CD4-positive, alpha-beta T cell treated with Interleukin-1 beta for 1 hour (primary cell): ENCODE results near the gene VKORC1.

Experiments
- DNase-seq, 2 donors: peaks; one replicate each; pipeline ENCODE4 v3.0.0-alpha.2; 2020 to 2022

VKORC1 gene

GRCh38 chr16:31129568-31130335, 35.2 kb upstream of the VKORC1 start:
- DNase-seq, result no peak

DNA sequence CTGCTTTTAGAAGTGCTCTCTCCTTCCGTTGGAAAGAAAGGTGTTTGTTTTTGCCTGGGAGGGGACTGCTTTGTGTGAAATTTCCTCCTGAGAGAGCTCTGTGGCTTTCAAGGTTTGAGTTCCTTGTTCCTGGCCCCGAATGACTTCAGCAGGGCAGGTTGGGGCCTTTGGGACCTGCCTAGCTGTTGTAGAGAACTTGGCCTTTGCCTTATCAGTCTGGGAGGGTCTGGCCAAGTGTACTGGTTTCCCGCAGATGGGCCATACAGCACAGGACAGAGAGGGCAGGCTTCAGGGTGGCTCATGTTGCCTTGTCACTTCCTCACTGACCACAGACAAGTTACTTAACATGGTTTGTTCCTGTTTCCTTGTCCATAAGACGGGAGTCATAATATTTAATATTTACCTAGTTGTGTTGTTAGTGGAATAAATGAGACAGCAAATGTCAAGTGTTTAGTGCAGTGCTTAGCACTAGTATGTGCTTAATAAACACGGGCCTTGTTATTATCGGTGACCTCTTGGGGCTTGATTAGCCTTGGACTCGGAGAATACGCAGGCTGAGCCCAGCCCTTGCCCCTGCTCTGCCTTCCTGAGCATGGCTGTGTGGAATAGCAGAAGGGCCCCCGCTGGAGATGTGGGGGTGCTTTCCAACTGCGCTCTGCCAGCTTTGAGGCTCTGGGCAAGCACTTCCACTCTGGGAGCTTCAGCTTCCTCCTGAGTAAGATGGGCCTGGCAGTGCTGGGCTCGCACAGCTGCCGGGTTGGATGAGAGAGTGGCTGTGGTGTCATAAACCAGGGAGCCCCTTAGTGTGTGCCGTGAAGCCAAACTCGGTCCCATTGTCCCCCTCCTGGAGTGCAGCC, 34.3 kb upstream of the VKORC1 start:
- DNase-seq, result peak; percentile 31 to 80

DNA sequence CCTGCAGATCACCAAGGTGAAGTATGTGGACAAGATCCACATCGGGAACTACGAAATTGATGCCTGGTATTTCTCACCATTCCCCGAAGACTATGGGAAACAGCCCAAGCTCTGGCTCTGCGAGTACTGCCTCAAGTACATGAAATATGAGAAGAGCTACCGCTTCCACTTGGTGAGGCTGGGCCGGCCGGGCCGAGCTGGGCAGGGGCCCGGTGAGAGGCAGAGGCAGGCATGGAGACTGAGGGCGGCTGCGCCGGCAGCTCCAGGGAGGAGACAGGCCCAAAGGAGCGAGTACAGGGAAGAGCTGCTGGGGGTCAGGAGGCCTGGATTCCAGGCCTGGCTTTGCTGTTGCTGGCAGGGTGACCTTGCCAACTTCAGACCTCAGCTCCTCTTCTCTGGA, 32.6 kb upstream of the VKORC1 start:
- DNase-seq, result no peak

DNA sequence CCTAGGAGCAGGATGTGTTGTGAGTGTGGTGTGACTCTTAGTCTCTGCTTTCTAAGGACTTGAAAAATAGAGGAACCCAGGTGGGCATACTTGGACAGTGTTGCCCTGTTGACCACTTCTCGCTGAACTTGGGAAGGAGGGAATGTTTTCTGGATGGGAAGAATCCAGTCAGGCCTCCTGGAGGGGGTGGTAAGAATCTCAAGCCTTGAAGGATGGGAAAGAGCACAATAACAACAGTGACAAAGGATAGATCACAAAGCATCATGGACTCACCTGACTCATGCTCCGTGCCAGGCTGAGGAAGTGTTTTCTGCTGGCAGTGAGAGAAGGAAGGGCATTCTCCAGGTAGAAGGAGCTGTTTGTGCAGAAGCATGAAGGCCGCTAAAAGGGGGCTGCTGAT, 31.2 kb upstream of the VKORC1 start:
- no peak for DNase-seq

DNA sequence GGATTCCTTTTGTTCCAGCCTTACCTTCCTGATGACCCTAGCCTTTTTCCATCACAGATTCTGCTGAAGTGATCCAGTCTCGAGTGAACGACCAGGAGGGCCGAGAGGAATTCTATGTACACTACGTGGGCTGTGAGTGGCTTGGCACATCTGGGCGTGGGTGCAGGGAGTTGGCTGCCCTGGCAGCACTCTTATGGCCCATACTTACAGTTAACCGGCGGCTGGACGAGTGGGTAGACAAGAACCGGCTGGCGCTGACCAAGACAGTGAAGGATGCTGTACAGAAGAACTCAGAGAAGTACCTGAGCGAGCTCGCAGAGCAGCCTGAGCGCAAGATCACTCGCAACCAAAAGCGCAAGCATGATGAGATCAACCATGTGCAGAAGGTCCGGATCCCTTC, 25.5 kb upstream of the VKORC1 start:
- DNase-seq, result no peak

DNA sequence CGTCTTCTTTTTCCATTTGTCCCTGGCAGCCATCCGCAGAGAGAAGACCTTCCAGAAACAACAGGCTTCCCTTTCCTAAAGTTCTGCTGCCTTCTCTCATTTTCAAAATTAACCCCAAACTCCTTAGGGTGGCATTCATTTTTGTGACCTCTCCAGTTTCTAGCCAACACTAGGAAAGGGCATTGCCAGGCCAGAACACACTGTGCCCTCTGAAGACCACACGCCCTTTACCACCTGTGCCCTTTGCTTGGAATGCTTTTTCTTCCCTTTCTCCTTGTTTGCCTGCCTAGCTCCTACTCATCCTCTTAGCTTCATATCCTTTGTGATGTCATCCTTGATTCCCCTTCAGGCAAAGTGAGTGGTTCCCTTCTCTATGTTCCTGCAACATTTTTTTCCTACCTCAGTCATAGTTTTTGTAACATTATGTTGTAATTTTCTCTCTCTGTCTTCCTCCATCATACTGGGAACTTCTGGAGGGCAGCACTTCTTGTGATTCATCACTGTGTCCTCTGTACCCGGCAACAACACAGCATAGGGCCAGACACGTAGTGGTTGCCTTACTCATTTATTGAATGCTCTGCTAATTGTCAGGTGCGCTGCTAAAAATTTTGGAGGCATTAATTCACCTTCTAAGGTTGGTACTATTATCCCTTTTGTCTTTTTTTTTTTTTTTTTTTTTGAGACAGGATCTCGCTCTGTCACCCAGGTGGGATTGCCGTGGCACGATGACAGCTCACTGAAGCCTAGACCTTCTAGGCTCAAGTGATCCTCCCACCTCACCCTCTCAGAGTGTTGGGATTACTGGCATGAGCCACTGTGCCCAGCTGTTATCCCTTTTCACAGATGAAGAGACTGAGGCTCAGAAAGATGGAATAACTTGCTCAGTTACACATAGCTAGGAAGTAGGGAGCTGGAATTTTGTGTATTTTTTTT, 23.9 kb upstream of the VKORC1 start:
- peak in 1 of 2 donors; percentile 45 for DNase-seq

GRCh38 chr16:31117384-31118222, 23.0 kb upstream of the VKORC1 start, which contains the start of gene KAT8:
KAT8 (plus strand) TSS chr16:31117664; CDS start chr16:31117682, 18 bp downstream.
- peak; percentile 97 to 98 for DNase-seq

- DNase-seq, result no peak
Observed at GRCh38 chr16:31114468-31114867, 19.9 kb upstream of the VKORC1 start.

- DNase-seq, result peak in 1 of 2 donors; percentile 46
Observed at GRCh38 chr16:31113121-31114120, 18.8 kb upstream of the VKORC1 start.

DNA sequence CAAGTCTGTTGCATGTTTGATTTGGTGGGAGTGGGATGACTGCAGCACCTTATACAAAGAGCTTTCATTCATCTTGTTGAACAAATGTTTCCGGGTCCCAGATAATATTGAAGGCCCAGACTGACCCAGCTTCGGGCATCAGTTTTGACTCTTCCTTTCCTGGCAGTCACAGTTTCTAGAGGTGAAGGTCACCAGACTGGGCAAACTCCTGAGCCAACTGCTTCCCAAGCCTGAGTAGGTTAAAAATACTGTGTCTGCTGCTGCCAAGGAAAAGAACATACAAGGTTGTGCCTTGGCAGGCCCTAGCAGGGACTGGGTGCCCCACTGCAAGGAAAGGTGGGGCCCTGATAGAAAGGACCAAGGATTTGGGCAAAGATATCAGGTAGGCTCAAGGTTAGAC, 18.1 kb upstream of the VKORC1 start:
- no peak for DNase-seq

- DNase-seq, result no peak
Observed at GRCh38 chr16:31111881-31112466, 17.4 kb upstream of the VKORC1 start.

DNA sequence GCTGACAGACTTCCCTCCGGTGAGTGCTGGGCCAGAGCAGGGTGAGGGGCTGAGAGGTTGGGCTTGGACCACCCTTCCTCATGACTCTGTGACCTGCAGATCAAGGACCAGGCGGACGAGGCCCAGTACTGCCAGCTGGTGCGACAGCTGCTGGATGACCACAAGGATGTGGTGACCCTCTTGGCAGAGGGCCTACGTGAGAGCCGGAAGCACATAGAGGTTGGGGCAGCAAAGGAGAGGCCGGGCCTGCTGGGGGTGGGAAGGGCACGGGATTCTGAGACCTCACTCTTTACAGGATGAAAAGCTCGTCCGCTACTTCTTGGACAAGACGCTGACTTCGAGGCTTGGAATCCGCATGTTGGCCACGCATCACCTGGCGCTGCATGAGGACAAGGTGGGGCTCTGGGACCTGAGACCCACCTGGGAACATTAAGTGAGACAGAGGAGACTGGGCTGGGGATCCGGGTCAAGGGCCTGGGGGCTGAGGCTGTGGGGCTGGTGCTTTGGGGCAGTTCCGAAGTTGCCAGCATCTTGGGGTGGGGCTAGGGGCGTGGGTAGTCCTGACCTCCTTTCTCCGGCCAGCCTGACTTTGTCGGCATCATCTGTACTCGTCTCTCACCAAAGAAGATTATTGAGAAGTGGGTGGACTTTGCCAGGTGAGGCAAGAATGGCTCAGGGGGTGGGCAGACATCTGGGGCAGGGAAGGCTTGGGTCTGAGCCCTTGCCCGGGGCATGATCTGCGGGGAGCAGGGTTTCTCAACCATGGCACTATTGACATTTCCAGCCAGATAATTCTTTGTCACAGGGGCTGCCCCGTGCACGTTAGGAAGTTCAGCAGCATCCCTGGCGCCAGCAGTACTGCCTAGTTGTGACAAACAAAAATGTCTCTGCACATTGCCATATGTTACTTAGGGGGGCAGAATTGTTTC, 15.8 kb upstream of the VKORC1 start:
- DNase-seq, result no peak

- no peak for DNase-seq
Observed at GRCh38 chr16:31109622-31110021, 15.0 kb upstream of the VKORC1 start.

- DNase-seq, result no peak
Observed at GRCh38 chr16:31108794-31109558, 14.4 kb upstream of the VKORC1 start.

DNA sequence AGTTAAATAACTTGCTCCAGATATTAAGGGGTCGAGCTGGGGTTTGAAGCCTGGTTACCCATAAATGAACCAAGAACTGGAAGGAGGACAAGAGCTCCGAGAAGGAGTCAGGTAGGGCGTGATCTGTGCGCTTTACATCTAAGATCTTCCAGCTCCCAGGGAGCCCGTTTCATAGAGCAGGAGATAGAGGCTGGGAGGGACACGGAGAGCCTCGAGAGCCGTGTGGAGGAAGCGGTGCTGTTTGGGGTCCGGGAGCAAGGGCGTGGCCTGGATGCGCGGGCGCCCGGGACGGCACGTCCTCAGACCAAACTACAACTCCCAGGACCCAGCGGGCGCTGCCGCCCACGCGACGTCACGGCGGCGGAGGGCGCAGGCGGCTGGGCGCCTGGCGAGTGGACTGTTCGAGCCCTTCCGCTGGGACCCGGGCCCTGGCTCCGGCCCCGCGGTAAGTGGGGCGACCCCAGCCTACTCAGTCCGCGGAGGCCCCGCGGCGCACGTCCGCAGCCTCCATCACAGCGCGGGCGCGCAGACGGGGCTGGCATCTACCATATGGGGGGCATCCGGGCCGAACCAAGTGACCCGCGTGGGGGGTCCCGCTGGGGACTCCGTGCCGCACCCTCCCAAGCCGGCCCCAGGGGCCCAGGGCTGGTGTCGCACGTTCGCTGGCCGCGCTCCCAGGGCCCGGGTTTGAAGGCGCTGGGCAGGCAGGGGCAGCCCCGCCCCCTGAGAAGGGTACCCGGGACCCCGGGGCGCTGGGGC, 13.6 kb upstream of the VKORC1 start, which contains the start of gene BCKDK:
TSS of gene BCKDK (plus strand) at position 352 of the 759 bp plus-strand sequence. CDS start 838 bp downstream, outside the sequence.
- peak; percentile 63 to 64 for DNase-seq

- DNase-seq, result no peak
Observed at GRCh38 chr16:31107465-31107867, 12.9 kb upstream of the VKORC1 start.
